Thoracic aorta (tissue), 2 donors: ENCODE measurements around the gene TRIP4. TPM values are rescaled to one million over a fixed set of nuclear protein-coding genes. Genes with fewer than 3 reads are reported as not detected.
A peak's percentile ranks its signal among the peaks of the same experiment; 100 is the strongest.

ENCODE experiments used
- ATAC-seq: fragments of 150-250 bp; one replicate; pipeline ENCODE4 v1.8.0; 2017; ENCODE audit warnings: low read depth; ENCODE audit not compliant: insufficient number of reproducible peaks, low FRiP score
- DNase-seq: peaks from one replicate; pipeline ENCODE4 v3.0.0-alpha.2; 2020; ENCODE audit warnings: low spot score
- H3K27ac ChIP-seq, 2 donors: fragments of 200-600 bp; sonication (generic); 1 replicate in 1 of 2; 2 replicates in 1 of 2; pipeline ENCODE4 v1.5.1; 2016; ENCODE audit warnings: mild to moderate bottlenecking in 2 of 2, moderate library complexity in 2 of 2
- H3K27me3 ChIP-seq: fragments of 200-600 bp; sonication (generic); replicated peaks from 2 replicates; pipeline ENCODE4 v1.6.0; 2016; ENCODE audit warnings: mild to moderate bottlenecking; ENCODE audit not compliant: insufficient read depth
- H3K36me3 ChIP-seq: fragments of 200-600 bp; sonication (generic); one replicate; pipeline ENCODE4 v1.5.1; 2016
- H3K4me1 ChIP-seq, 2 donors: fragments of 200-600 bp; sonication (generic); 1 replicate in 1 of 2; 2 replicates in 1 of 2; pipeline versions ENCODE4 v1.5.1 to v1.6.0; 2016; ENCODE audit warnings: low read depth in 2 of 2, mild to moderate bottlenecking in 1 of 2; ENCODE audit not compliant: control insufficient read depth in 1 of 2
- H3K4me3 ChIP-seq: fragments of 200-600 bp; sonication (generic); 2 replicates; pipeline ENCODE4 v1.5.1; 2016; ENCODE audit warnings: mild to moderate bottlenecking
- H3K9me3 ChIP-seq: fragments of 200-600 bp; sonication (generic); 2 replicates; pipeline ENCODE4 v1.5.1; 2016
- CTCF ChIP-seq: fragments of 200-600 bp; sonication (generic); IDR thresholded peaks from one replicate; pipeline ENCODE4 v1.5.1; 2019; ENCODE audit warnings: antibody characterized with exemption
- total RNA-seq, 2 donors: library from RNA; depleted of rRNA; stranded (reverse); fragments of >200 nt; gene quantifications; one replicate each; pipeline versions ENCODE4 v1.1.0 to v1.2.3, GENCODE V29; 2016

The TRIP4 gene
- total RNA-seq, 2 donors from 2014 or later = 11.5 to 29.9 TPM

- no peaks in the 10 kb centered on the region for H3K36me3 ChIP-seq
- DNase-seq = no peak
- H3K27me3 ChIP-seq = no peaks in the 10 kb centered on the region
- peak overlapping the region; percentile 56 to 68 for H3K27ac ChIP-seq
- no peak for TF ChIP-seq CTCF
- H3K4me1 ChIP-seq = peaks cover 24 to 34% of the 10 kb centered on the region in 2 donors
- ATAC-seq = peak; percentile 44
- peak overlapping the region; percentile 79 for H3K4me3 ChIP-seq
- H3K9me3 ChIP-seq = no peaks in the 10 kb centered on the region
These were observed 73.4 kb downstream of the TRIP4 start for GRCh38 chr15:64460724-64461720.

- Histone ChIP-seq H3K27ac (peak overlapping the region; percentile 56 to 68), H3K36me3 (no peaks in the 10 kb centered on the region), H3K4me1 (peaks cover 24 to 42% of the 10 kb centered on the region in 2 donors), H3K9me3 (no peaks in the 10 kb centered on the region), H3K4me3 (peak overlapping the region; percentile 79), H3K27me3 (no peaks in the 10 kb centered on the region)
- DNase-seq = no peak
- ATAC-seq = no peak
- no peak for TF ChIP-seq CTCF
These were observed 74.1 kb downstream of the TRIP4 start for GRCh38 chr15:64461721-64462162.

GRCh38 chr15:64462492-64462891 is 74.9 kb downstream of the TRIP4 start:
- peak overlapping the region; percentile 79 for H3K4me3 ChIP-seq

GRCh38 chr15:64464276-64465005 is 76.8 kb downstream of the TRIP4 start:
- no peak for DNase-seq
- no peaks in the 10 kb centered on the region for H3K9me3 ChIP-seq
- no peak for ATAC-seq
- no peaks in the 10 kb centered on the region for H3K36me3 ChIP-seq
- H3K4me1 ChIP-seq = peaks cover 24 to 52% of the 10 kb centered on the region in 2 donors
- H3K27me3 ChIP-seq = no peaks in the 10 kb centered on the region
- no peak overlapping the region for H3K27ac ChIP-seq
- no peak for TF ChIP-seq CTCF
- H3K4me3 ChIP-seq = no peak overlapping the region

More at GRCh38 chr15:64462492-64462891, 74.9 kb downstream of the TRIP4 start:
- DNase-seq (no peak), ATAC-seq (no peak)
- peaks cover 24 to 48% of the 10 kb centered on the region in 2 donors for H3K4me1 ChIP-seq
- H3K9me3 ChIP-seq = no peaks in the 10 kb centered on the region
- no peak overlapping the region for H3K27ac ChIP-seq
- TF ChIP-seq CTCF = no peak
- no peaks in the 10 kb centered on the region for H3K36me3 ChIP-seq
- H3K27me3 ChIP-seq = no peaks in the 10 kb centered on the region
